ENCODE data around the gene PTMS.

Gene PTMS

GRCh38 chr12:6772726-6773589 is 6.8 kb downstream of the PTMS start:
- DNase-seq = no peak

- no peak for DNase-seq
Measured at GRCh38 chr12:6773590-6774351, 7.6 kb downstream of the PTMS start.

GRCh38 chr12:6774499-6775062 is 8.4 kb downstream of the PTMS start:
- DNase-seq = no peak

GRCh38 chr12:6775185-6776174 is 9.3 kb downstream of the PTMS start:
- no peak for DNase-seq

GRCh38 chr12:6777386-6777785 is 11.2 kb downstream of the PTMS start:
- DNase-seq = no peak

GRCh38 chr12:6778217-6778573 is 12.0 kb downstream of the PTMS start:
- DNase-seq = peak; percentile 51

DNA sequence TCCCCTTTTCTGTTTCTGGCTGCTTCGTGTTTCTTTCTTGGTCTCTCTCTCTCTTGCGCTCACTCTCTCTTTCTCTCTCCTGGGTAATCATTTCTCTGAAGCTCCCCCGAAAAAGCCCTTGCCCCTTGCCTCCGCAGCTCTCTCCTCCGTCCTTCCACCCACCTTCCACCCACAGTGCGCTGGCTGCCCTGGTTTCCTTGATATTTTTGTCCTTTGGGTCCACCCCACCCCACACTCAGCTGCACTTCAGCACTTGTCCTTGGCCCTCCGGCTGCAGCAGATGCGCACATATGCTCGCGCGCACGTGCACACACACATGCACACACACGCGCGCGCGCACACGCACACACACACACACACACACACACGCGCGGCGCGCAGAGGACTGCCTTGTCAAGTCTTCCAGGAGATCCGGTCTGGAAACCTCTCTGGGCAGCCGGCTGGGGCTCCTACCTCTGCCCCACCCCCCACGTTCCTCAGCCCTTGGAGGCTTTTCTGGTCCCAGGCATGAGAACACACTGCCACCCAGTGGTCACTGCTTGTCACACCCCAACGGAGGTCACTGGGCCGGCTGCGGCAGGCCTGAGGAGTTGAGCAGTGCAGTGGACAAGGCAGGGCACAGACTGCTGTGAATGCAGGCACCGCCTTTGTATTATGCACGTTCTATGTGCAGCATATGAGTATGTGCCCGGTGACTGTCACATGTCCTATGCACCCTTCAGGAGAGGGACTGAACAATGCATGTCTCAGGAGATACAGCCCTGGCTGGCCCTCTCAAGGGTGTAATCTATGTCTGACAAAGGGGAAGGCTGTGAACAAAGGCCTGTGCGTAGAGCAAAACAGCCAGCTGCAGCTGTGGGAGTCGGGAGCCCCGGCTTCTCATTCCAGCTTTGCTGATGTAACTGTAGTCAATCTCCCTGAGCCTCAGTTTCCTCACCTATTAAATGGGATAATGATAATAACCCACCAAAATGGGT is 12.7 kb downstream of the PTMS start:
- DNase-seq = peak; percentile 96

- DNase-seq = no peak
Measured at GRCh38 chr12:6779708-6780432, 13.7 kb downstream of the PTMS start.

DNA sequence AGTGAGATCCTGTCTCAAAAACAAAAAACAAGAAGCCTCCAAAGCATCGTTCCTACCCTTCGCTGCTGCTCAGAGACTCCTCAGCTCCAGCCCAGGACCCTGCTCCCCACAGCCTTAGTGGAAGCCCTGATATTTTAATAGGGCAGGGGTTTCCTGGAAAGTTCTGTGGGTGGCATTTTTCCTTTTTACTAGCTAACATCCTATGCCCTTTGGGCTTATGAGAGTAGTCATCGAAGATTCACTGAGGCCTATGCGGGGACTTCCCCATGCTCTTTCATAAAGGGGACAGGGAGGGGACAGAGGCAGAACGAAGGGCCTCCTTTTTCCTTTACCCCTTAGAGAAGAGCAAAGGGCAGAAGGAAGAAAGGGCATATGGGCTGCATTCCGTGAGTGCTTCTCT is 14.4 kb downstream of the PTMS start:
- DNase-seq = no peak

DNA sequence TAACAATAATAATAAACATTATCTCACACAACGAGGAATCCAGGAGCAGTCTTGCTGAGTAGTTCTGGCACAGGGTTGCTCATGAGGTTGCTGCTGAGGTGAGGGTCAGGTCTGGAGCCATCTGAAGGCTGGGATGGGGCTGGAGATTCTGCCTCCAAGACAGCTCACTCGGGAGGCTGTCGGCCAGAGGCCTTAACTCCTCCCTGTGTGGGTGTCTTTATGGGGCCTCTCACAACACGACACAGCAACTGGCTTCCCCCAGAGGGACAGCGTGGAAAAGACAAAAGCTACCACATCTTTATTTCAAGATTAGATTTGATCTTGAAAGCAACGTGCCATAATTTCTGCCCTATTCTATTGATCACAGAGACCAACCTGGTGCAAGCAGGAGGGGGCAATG is 16.0 kb downstream of the PTMS start:
- no peak for DNase-seq

GRCh38 chr12:6782850-6783566 is 16.8 kb downstream of the PTMS start:
- DNase-seq = no peak

GRCh38 chr12:6783828-6784227 is 17.7 kb downstream of the PTMS start:
- DNase-seq = no peak

DNA sequence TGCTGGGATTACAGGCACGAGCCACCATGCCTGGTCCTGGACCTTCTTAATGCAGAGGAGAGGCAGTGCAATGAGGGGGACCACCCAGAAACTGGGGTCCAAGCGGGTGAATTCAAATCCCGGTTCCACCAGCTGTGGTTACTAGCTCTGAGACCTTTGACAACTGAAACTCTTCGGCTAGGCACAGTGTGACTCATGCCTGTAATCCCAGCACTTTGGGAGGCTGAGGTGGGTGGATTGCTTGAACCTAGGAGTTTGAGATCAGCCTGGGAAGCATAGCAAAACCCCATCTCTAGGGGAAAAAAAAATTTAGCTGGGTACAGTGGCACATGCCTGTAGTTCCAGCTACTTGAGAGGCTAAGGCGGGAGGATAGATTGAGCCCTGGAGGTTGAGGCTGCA is 18.1 kb downstream of the PTMS start:
- no peak for DNase-seq

GRCh38 chr12:6784761-6785160 is 18.6 kb downstream of the PTMS start:
- DNase-seq = no peak

GRCh38 chr12:6786416-6787094 is 20.4 kb downstream of the PTMS start:
- no peak for DNase-seq

DNA sequence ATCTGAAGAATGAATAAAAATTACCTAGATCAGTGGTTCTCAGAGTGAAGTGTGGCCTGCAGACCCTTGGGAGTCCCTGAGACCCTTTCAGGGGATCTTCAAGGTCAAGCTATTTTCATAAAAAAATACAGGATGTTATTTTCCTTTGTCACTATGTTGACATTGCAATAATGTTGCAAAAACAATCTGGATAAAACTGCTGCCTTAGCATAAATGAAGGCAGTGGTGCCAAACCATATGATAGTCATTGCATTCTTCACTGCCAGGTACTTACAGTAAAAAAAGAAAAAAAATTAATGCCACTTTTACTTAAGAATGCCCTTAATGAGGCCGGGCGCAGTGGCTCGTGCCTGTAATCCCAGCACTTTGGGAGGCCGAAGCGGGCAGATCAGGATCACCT is 21.1 kb downstream of the PTMS start:
- DNase-seq = no peak

- peak; percentile 51 for DNase-seq
Measured at GRCh38 chr12:6788972-6789924, 23.1 kb downstream of the PTMS start, which contains the start of gene CD4. TSS of gene CD4 (plus strand) at chr12:6789528. CDS start at chr12:6800139, 10,611 bp downstream.

Measured in femur (tissue), 1 donor.